Endothelial cell of umbilical vein (primary cell): ENCODE measurements around the gene BRAP. TPM values are rescaled to one million over a fixed set of nuclear protein-coding genes. Genes with fewer than 3 reads are reported as not detected.
"Not testable (repeated sequence)": the region's sequence is repeated elsewhere in the genome, so short reads cannot be mapped to it uniquely, and the experiment has no call there.

ENCODE experiments used
- BruUV-seq: library from RNA; stranded (reverse); fragments of 400-500 nt; replicated peaks from 2 replicates; lab custom pipeline; 2021; lab: Mats Ljungman, UMichigan
- CTCF ChIA-PET: fragments of 300-600, 350-600 bp; sonication (Branson Sonifier 250); formaldehyde crosslinking; loops from one replicate; lab custom pipeline; 2021; ENCODE audit warnings: antibody characterized with exemption, inconsistent platforms; lab: Charles Lee
- POLR2A ChIA-PET: fragments of 300-600, 350-600 bp; sonication (Branson Sonifier 250); formaldehyde crosslinking; loops from one replicate; lab custom pipeline; 2021; ENCODE audit warnings: antibody characterized with exemption, inconsistent platforms; lab: Charles Lee
- DNase-seq: peaks from one replicate; pipeline ENCODE4 v3.0.0-alpha.2; 2011; ENCODE audit warnings: low read depth, low spot score
- FAIRE-seq: peaks from 2 replicates; lab custom pipeline; 2011; peaks lifted over from hg19 to GRCh38; lab: Jason Lieb, UNC
- H2AFZ ChIP-seq: 2 replicates; pipeline ENCODE4 v1.6.0; 2012; ENCODE audit warnings: low read depth, low read length, control low read depth, inconsistent platforms
- H3K27ac ChIP-seq: 2 replicates; pipeline ENCODE4 v1.5.1; 2011; ENCODE audit warnings: low read depth, mild to moderate bottlenecking, control low read depth, low read length, moderate library complexity; ENCODE audit not compliant: insufficient read depth
- H3K27me3 ChIP-seq, 2 experiments: 2 replicates each; pipeline versions ENCODE4 v1.6.0 to v1.6.1; 2011; ENCODE audit warnings: low read length in 2 of 2, mixed read lengths in 1 of 2; ENCODE audit not compliant: control insufficient read depth in 2 of 2, insufficient read depth in 2 of 2
- H3K36me3 ChIP-seq, 2 experiments: 2 replicates in 1 of 2; 3 replicates in 1 of 2; pipeline ENCODE4 v1.5.1; 2011; ENCODE audit warnings: low read length in 2 of 2, mild to moderate bottlenecking in 1 of 2, moderate library complexity in 1 of 2; ENCODE audit not compliant: control insufficient read depth in 2 of 2, insufficient read depth in 2 of 2; ENCODE audit errors: extremely low read depth in 1 of 2
- H3K4me1 ChIP-seq: 3 replicates; pipeline ENCODE4 v1.5.1; 2011; ENCODE audit warnings: mild to moderate bottlenecking, low read length; ENCODE audit not compliant: control insufficient read depth, insufficient read depth; ENCODE audit errors: extremely low read depth
- H3K4me2 ChIP-seq: 2 replicates; pipeline ENCODE4 v1.6.1; 2011; ENCODE audit warnings: low read length, control low read depth, mixed read lengths; ENCODE audit not compliant: insufficient read depth
- H3K4me3 ChIP-seq, 3 experiments: fragments of 200-600 bp in 1 of 3; sonication (generic), shearing (Covaris generic) in 1 of 3; replicated peaks in 1 of 3; 2 replicates each; pipeline ENCODE4 v1.5.1; 2011 to 2016; ENCODE audit warnings: control low read depth in 3 of 3, low read length in 3 of 3, mild to moderate bottlenecking in 2 of 3, inconsistent platforms in 1 of 3, low read depth in 1 of 3, moderate library complexity in 1 of 3; ENCODE audit not compliant: insufficient read depth in 1 of 3
- H3K79me2 ChIP-seq: 2 replicates; pipeline ENCODE4 v1.6.0; 2012; ENCODE audit warnings: low read length, inconsistent platforms; ENCODE audit not compliant: control insufficient read depth, insufficient read depth
- H3K9ac ChIP-seq: replicated peaks from 2 replicates; pipeline ENCODE3; 2011; ENCODE audit warnings: low read length, control low read depth; ENCODE audit not compliant: insufficient read depth; ENCODE audit errors: extremely low read depth
- H3K9me1 ChIP-seq: replicated peaks from 3 replicates; pipeline ENCODE4 v1.6.0; 2011; ENCODE audit warnings: mild to moderate bottlenecking, low read length; ENCODE audit not compliant: control insufficient read depth, insufficient read depth; ENCODE audit errors: extremely low read depth
- H3K9me3 ChIP-seq: replicated peaks from 2 replicates; pipeline ENCODE4 v1.5.1; 2012; ENCODE audit warnings: low read length, inconsistent platforms; ENCODE audit not compliant: control insufficient read depth, insufficient read depth
- H4K20me1 ChIP-seq: replicated peaks from 2 replicates; pipeline ENCODE3; 2011; ENCODE audit warnings: mild to moderate bottlenecking, low read length; ENCODE audit not compliant: control insufficient read depth, insufficient read depth; ENCODE audit errors: extremely low read depth
- FOS ChIP-seq: IDR thresholded peaks from 2 replicates; pipeline ENCODE4 v1.6.1; 2011; ENCODE audit warnings: mild to moderate bottlenecking, low read length, moderate library complexity, borderline replicate concordance; ENCODE audit not compliant: insufficient read depth
- POLR2A ChIP-seq: IDR thresholded peaks from 2 replicates; pipeline ENCODE4 v1.6.1; 2012; ENCODE audit warnings: low read depth, mild to moderate bottlenecking, control low read depth, low read length
- dilution Hi-C: fragments of 300-500 bp; cut with MboI; formaldehyde crosslinking; loops from one replicate; pipeline ENCODE4 v1.15.0; 2019; ENCODE audit warnings: low sequenced_read_pairs; ENCODE audit not compliant: extremely low pct_ligation_motif_present
- intact Hi-C: fragments of 100-400 bp; cut with micrococcal nuclease; formaldehyde crosslinking; loops from one replicate; pipeline ENCODE4 v1.10.0; 2022
- polyA plus RNA-seq, 4 experiments: library from polyadenylated mRNA; depleted of rRNA in 3 of 4; stranded (reverse) in 3 of 4; unstranded in 1 of 4; fragments of >200 nt; gene quantifications; 2 replicates each; pipeline versions ENCODE4 v1.2.1 to v1.2.3, GENCODE V29; 2011 to 2012; ENCODE audit warnings: missing spikeins in 1 of 4
- total RNA-seq: library from RNA; stranded (reverse); gene quantifications from 2 replicates; pipeline ENCODE4 v1.2.3, GENCODE V29; 2021

The BRAP gene
- total and polyA plus RNA-seq, 2 donors (not counting 3 experiments of a cell fraction or from before 2014, with no cell fraction given) = 14.4 to 16.5 TPM

DNA sequence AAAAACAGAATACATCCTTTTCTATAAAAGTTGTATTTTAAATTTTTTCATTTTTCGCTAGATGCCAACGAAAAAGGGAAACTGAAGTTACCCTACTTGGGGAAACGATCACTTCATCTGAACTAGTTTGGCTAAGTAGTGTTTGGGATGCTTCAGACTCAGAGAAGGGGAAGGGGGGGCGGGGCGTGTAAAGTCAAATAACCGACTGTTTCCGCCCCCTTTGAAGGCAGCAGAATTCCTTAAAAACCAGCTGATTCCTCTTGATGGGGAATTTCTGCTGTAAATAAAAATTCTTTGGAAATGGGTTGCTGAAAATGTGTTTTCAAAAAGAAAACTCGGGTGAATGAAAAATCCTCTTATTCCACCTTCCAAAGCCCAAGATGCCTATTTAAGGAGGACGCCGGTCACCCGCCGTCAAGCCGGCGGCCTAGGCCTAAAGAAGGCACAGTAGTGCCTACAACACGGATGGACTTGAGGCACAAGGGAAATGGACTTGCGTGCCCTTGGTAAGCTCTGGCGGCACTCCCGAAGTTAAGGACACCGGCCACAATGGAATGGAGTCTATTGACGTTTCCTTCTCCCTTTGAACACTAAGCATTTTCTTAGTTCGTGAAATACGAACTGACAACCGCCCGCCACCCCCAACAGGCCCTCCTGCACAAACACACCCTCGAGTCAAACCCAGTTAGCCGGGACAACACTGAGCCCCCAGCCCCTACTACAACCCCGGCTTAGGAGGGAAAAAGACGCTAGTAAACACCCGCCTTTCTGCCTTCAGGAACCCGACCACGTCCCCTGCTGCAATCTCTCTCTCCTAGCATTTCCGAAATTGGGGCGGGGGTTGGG is 88.5 kb downstream of the BRAP start:
- peak; percentile 82 for FAIRE-seq
- peak; percentile 81 for DNase-seq
- dilution Hi-C loops = no loop called here
- Histone ChIP-seq H3K4me2 (peak overlapping the region; percentile 70), H3K9me1 (no peaks in the 10 kb centered on the region), H3K27ac (peak overlapping the region; percentile 81), H3K9me3 (no peaks in the 10 kb centered on the region), H3K4me3 (peak overlapping the region; percentile 68 to 89 (median 85)), H3K9ac (peak overlapping the region; percentile 64), H3K36me3 (no peaks in the 10 kb centered on the region), H3K79me2 (peaks cover 67% of the 10 kb centered on the region), H4K20me1 (peaks cover 18% of the 10 kb centered on the region), H3K4me1 (peaks cover 26% of the 10 kb centered on the region), H3K27me3 (no peaks in the 10 kb centered on the region), H2AFZ (peak overlapping the region; percentile 4)
- POLR2A ChIA-PET = no interaction called here
- CTCF ChIA-PET = interaction anchor here (1.2 kb wide), 1 partner anchor 43 kb away, joined by 4 read pairs; no protein-coding TSS in a partner anchor
- intact Hi-C loops = loop anchor here (2.0 to 5.0 kb wide), 3 partner anchors 26 to 190 kb away; partner anchors contain the start of gene SH2B3
- TSS peak; percentile 15 for BruUV-seq
- TF ChIP-seq FOS (no peak), POLR2A (peak; percentile 40)

DNA sequence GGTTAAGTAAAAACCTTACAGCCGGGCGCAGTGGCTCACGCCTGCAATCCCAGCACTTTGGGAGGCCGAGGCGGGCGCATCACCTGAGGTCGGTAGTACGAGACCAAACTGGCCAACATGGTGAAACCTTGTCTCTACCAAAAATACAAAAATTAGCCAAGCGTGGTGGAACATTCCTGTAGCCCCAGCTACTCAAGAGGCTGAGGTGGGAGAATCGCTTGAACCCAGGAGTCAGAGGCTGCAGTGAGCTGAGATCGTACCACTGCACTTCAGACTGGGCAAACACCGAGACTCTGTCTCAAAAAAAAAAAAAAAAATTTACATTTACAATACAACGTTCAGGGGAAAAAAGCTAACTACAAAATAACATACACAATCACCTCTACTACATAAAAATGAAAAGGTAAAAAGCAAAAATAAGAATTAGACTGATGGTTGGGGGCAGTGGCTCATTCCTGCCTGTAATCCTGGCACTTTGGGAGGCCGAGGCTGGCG is 90.4 kb downstream of the BRAP start:
- H2AFZ ChIP-seq, H3K9ac ChIP-seq, H3K27me3 ChIP-seq, BruUV-seq, H3K9me1 ChIP-seq, H3K36me3 ChIP-seq, dilution Hi-C loops, FAIRE-seq, H3K27ac ChIP-seq, H3K4me3 ChIP-seq, H3K9me3 ChIP-seq, DNase-seq, CTCF ChIA-PET, H3K4me2 ChIP-seq: not testable (repeated sequence)
- intact Hi-C loops = loop anchor here (5.0 kb wide), 2 partner anchors 58 to 188 kb away; partner anchors contain the start of gene SH2B3
- peaks cover 85% of the 10 kb centered on the region for H3K79me2 ChIP-seq
- H4K20me1 ChIP-seq = peaks cover 21% of the 10 kb centered on the region
- POLR2A ChIA-PET = interaction anchor here (0.6 kb wide), 1 partner anchor 198 kb away, joined by 3 read pairs; no protein-coding TSS in a partner anchor
- H3K4me1 ChIP-seq = peaks cover 24% of the 10 kb centered on the region

Other genes with a start within 250 kb of the BRAP start
- gene ATXN2, start 86.6 kb downstream of the BRAP start, total RNA-seq = 83.4 and 86.7 TPM in 2 replicates
- gene ATXN2, start 86.6 kb downstream of the BRAP start, polyA plus RNA-seq = 55.6 and 58.9 TPM in 2 replicates
- 14.9 and 16.3 TPM in 2 replicates for gene ACAD10, start 97 bp upstream of the BRAP start, total RNA-seq
- gene ACAD10, start 97 bp upstream of the BRAP start, polyA plus RNA-seq = 11.6 and 15.2 TPM in 2 replicates
- 71.4 and 86.5 TPM in 2 replicates for gene ALDH2, start 81.0 kb upstream of the BRAP start, total RNA-seq
- 58.9 and 69.5 TPM in 2 replicates for gene ALDH2, start 81.0 kb upstream of the BRAP start, polyA plus RNA-seq
- 46.4 and 47.1 TPM in 2 replicates for gene MAPKAPK5, start 156.3 kb upstream of the BRAP start, total RNA-seq
- 19.2 and 22.8 TPM in 2 replicates for gene MAPKAPK5, start 156.3 kb upstream of the BRAP start, polyA plus RNA-seq